GM18868 (cell line): ENCODE data around the gene LITAF.
"Not testable (repeated sequence)": the region's sequence is repeated elsewhere in the genome, so short reads cannot be mapped to it uniquely, and the experiment has no call there.

Source experiments
- ATAC-seq: cut with Tn5 transposase; IDR thresholded peaks from one replicate; pipeline ENCODE4 v1.9.1; 2021; ENCODE audit warnings: mild to moderate bottlenecking, moderate library complexity; ENCODE audit not compliant: unreplicated experiment

LITAF gene

DNA sequence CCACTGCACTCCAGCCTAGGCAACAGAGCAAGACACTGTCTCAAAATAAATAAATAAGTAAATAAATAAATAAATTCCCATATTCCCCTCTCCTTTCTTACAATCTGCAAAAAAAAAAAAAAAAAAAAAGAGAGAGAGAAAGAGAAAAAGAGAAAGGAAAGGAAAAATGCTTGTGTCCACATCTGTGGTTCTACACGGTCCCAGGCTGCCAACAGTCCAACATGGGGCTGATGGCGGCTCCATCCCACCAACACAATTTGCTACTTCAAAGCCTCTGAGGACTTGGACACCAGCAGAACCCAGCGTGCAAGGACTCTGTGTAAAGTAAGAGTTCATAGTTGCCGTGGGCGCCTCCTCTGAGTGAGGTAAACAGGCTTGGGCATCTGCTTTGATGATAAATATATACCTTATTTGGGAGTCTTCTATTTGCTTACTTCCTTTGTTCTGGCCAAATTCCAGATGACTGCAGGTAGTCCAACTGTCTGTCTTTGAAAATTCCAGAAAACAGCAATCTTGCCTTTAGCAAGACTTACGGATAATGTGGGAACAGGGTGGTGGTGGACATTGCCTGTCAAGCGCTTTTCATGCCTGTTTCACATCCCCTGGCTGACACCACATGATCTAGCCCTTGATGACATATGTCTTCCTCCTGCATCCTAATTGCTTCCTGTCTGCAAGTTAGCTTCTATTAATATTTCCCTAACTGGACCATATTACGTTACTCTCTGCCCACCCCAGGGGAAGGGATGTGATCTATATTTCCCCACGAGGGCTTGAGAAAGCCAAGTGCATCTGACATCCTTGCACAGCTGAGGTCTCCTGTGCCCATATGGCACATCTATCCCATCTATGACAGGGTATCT lies 10.1 kb downstream of the LITAF start:
- ATAC-seq, result peak; percentile 61

DNA sequence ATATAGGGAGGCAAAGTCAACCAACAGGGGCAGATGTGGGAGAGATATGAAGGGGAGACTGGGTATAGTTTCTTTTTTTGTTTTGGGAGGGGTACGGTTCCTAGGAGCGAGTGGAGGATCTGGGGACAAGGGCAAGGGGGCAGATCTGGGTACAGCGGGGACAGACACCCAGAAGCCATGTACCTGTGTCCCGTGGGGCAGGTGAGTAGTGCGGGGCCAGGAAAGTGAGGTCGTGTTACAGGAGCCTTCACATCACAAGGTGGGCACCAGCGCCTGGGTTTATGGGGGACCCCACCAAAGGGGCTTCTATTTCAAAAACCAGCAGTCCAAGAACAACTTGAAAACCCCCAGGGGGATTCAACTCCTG lies 11.5 kb downstream of the LITAF start:
- no peak for ATAC-seq

DNA sequence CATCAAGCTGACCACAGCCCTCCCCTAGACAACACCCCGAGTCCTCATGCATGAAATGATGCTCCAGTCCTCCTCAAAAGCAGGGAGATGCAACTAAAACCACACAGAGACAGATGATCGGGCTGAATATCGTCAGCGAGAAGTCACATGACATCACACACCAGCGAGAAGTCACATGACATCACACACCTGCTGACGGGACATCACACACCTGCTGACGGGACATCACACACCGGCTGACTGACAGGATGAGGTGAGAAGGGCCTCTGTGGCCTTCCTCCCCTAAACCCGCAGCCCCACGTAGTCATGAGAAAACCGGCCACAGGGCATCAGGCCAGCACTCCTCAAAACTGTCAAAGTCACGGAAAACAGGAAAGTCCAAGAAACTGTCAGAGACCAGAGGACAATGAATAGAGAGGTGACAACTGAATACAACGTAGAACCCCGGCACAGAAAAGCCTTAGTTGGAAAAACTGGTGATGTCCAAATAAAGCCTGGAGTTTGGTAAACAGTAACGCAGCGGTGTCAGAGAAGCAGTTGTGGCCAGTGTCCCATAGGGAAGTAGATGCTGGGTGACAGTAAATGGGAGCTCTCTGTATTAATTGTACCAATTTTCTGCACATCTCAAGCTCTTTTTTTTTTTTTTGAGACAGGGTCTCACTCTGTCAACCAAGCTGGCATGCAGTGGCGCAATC lies 14.3 kb downstream of the LITAF start:
- ATAC-seq, result no peak

DNA sequence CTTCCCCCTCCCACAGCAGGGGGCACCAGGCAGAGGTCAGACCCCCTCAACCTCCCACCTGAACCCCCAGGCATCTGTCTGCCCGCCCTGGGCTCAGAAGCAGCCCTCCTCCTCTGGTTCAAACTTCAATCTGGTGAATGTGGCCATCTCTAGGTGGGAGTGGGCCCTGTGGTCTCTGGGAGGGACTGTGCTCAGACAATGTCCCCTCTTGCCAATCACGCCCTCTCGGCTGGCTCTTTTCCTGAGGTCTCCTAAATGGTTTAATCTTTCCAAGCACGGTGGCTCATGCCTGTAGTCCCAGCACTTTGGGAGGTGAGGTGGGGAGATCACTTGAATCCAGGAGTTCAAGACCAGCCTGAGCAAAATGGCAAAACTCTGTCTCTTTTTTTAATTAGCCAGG lies 15.2 kb downstream of the LITAF start:
- ATAC-seq, result no peak

DNA sequence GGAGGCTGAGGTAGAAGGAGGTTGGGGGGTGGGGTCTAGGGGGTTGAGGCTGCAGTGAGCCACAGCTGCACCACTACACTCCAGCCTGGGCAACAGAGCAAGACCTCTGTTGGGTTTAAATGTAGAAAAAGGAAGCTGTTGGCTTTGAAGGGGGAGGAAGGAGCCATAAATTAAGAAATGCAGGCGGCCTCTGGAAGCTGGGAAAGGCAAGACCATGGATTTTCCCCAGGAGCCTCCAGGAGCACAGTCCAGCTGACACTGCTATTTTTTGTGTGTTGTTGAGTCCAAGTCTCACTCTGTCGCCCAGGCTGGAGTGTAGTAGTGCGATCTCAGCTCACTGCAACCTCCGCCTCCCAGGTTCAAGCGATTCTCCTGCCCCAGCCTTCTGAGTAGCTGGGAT lies 15.9 kb downstream of the LITAF start:
- no peak for ATAC-seq

DNA sequence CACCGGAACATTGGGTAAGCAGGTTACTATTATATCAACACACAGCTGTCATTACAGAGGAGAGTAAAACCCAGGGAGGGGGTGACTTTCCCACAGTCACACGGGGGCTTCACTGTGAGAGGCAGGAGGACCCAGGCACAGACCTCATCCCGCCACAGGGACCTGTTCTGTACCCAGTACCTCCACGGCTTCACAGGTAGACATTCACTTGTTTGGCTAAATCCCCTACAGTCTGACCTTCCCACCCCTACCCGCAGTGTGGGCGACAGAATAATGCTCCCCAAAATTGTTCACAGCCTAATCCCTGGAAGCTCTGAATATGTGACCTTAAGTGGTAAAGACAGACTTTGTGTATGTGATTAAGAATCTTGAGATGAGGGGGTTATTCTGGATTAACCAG lies 16.5 kb downstream of the LITAF start:
- no peak for ATAC-seq

DNA sequence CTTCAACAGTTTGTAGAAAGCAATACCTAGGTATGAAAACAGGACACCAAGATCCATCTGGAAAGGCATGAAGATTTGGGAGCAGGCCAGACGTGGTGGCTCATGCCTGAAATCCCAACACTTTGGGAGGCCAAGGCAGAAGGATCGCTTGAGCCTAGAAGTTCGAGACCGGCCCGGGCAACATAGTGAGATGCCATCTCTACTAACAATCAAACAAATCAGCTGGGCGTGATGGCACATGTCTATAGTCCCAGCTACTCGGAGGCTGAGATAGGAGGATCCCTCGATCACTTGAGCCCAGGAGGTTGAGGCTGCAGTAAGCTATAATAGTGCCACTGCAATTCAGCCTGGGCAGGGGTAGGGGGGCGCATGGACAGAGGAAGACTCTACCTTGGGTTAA lies 20.3 kb downstream of the LITAF start:
- no peak for ATAC-seq

DNA sequence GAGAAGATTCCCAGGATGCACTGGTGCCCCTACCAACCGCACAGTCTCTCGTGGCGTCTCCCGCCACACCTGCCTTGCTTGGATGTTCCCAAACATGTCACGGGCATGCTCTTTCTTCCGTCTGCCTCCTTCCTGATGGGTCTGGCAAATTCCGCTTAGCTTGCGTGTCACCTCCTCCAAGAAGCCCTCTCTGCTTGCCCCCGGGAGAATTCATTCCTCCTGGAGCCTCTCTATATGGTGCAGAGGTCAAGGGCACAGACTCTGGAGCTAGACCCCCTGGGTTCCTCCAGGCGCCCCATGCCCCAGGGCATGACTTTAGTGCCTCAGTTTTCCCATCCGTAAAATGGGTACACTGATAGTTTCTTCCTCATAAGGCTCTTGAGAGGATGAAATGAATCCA lies 21.1 kb downstream of the LITAF start:
- no peak for ATAC-seq

DNA sequence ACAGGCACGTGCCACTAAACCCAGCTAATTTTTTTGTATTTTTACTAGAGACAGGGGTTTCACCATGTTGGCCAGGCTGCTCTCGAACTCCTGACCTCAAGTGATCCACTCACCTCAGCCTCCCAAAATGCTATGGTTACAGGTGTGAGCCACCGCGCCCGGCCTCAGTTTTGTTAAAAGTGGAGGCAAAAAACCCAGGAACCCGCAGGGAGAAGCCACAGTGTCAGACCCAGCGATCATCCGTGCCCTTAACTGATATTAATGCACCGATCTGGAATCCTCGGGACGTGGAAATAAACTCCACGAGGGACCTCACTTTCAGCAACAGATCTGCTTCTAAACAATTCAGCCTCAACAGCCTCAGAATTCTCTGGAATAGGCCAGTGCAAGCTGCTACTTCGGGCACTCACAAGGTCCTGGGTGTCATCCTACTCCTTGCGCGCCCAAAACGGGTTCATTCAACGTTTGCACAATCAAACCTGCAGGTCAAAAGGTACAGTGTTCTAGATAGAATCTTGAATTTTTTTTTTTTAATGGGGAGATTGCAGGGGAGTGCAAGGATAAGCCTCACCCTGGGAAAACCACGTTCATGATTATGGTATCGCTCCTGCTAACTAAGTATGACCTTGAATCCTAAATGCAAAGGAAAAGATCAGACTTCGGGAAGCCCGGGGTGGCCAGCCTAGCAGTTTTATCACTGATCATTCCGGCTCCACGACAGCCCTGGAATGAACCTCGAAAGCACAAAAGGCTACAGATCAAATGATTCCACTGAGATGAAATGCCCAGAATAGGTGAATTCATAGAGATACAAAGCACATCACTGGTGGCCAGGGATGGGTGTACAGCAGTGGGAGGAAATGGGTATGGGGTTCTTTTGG lies 22.4 kb downstream of the LITAF start:
- no peak for ATAC-seq

DNA sequence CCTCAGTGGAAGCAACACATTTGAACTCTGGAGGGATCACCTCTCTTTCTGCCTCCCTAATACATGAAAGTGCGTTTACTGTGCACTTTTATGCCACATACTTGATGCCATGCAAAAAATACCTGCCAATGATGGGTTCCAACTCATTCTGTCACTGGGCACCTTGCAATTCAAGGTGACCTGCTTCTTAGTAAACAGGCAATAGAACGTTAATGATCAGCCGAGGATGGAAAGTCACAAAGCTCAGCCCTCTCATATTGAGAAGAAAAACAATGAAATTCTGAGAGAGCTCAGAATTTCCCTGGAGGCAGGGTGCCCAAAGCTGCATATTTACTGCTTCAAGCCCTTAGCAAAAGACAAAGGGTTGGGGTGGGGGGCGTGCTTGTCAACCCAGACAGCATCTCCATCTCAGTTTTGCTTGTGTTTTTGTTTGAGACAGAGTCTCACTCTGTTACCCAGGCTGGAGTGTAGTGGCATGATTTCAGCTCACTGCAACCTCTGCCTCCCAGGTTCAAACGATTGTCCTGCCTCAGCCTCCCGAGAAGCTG lies 23.2 kb downstream of the LITAF start:
- ATAC-seq, result no peak

DNA sequence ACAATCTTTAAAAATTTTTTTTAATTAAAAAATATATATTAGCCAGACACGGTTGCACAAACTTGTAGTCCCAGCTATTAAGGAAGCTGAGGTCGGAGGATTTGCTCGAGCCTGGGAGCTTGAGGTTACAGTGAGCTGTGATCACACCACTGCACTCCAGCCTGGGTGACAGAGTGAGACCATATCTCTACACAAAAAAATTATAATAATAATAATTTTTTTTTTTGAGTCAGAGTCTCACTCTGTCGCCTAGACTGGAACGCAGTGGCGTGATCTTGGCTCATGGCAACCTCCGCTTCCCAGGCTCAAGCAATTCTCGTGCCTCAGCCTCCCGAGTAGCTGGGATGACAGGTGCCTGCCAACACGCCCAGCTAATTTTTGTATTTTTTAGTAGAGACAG lies 23.8 kb downstream of the LITAF start:
- ATAC-seq, result no peak

DNA sequence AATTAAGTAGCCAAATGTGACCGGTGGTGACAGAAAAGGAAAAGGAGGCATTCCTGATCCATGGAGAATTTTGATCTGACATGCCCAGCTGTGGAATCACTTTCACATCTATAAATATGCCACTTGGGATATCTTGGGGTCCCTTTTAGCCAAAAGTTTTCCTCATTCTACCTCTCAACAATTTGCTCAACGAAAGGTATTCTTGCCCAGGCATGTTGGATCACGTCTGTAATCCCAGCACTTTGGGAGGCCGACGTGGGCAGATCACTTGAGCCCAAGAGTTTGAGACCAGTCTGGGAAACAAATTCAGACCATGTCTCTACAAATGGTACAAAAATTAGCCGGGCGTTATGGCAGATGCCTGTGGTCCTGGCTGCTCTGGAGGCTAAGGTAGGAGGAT lies 24.3 kb downstream of the LITAF start:
- no peak for ATAC-seq

DNA sequence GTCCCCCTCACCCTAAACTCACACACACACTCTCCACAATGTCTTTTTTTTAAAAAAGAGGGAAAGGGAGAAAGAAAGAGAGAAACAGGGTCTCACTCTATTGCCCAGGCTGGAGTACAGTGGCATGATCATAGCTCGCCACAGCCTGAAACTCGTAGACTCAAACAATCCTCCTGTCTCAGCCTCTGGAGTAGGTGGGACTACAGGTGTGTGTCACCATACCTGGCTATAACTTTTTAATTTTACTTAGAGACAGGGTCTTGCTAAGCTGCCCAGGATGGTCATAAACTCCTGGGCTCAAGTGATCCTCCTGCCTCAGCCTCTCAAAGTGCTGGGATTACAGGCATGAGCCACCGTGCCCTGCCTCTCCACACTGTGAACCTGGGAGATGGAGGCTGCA lies 24.9 kb downstream of the LITAF start:
- ATAC-seq, result no peak

DNA sequence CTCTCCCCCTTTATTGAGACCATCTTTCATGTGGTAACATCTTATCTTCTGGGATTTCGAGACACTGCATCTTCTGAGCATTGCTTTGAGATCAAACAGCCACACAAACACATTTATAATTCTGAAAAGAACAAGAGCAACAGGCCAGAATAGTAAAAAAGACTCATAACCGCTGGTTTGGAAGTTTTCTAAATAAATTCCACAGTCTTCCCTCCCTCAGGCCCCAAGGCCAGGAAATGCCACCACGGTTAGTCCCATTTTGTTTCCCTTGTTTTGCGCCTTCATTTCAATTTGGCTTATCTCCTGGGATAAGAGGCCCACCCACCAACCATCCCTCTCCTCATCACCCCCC lies 25.3 kb downstream of the LITAF start:
- ATAC-seq, result no peak

DNA sequence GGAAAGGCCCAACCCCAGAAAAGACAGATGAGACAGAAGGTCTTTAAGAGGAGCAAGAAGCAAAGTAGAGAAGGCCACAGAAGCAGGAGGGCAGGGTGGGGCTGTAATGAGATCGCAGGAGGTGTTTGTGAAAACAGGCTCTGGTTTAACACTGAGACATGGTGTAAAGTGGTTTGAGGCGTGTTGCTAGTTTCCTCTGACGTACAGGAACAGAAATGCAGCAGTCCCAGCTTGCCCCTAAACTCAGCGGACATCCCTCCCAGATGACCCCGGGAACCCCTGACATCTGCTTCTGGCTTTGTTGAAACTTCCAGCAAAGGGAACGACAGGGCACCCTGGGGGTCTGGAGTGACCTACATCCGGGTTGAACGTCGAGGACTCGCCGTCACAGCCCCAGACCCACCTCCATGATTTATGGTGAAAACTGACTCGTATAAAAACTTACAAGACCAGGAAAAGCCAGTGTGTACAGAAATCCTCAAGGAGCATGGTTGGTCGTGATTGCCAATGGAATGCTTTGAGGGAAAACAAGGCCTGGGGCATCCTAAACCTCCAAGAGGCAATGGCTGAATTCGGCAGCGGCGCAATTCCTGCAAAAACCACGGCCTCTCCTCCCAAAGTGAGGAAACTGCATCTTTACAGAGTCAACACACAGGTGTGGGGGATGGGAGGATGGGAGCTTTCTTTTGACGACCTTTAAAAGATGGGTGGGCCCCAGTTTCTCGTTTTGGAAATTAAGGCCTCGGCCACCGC lies 25.8 kb downstream of the LITAF start:
- ATAC-seq, result no peak

DNA sequence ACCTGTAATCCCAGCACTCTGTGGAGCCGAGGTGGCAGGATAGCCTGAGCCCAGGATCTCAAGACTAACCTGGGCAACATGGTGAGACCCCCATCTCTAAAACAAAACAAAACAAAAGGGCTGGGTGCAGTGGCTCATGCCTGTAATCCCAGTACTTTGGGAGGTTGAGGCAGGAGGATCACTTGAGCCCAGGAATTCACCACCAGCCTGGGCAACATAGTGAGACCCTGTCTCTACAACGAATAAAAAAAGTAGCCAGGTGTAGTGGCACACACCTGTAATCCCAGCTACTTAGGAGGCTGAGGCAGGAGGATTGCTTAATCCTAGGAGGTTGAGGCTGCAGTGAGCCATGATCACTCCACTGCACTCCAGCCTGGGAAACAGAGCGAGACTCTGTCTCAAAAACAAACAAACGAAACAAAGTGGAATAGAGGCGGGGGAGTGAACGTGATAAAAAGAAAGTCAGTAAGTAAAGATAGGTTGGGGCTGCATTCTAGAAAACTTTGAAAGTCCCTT lies 28.4 kb downstream of the LITAF start:
- ATAC-seq, result not testable (repeated sequence)

DNA sequence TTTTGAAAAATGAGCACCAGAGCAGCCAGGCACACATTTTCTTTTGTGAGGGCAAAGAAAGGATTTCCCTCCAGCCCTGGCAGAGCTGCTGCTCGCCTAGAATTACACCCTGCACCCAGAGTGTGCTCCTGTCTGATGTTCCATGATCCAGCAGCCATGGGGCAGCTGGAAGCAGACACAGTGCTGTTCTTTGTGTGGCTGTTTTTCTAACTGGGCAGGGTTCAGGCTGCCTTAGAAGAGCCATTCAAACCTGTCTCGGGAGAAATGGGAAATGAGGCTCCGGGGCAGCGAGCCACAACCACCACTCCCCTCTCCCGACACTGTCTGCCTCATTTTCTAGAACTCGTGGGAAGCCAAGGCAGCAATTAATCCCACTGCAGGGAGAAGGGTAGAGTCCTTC lies 28.9 kb downstream of the LITAF start:
- ATAC-seq, result no peak

DNA sequence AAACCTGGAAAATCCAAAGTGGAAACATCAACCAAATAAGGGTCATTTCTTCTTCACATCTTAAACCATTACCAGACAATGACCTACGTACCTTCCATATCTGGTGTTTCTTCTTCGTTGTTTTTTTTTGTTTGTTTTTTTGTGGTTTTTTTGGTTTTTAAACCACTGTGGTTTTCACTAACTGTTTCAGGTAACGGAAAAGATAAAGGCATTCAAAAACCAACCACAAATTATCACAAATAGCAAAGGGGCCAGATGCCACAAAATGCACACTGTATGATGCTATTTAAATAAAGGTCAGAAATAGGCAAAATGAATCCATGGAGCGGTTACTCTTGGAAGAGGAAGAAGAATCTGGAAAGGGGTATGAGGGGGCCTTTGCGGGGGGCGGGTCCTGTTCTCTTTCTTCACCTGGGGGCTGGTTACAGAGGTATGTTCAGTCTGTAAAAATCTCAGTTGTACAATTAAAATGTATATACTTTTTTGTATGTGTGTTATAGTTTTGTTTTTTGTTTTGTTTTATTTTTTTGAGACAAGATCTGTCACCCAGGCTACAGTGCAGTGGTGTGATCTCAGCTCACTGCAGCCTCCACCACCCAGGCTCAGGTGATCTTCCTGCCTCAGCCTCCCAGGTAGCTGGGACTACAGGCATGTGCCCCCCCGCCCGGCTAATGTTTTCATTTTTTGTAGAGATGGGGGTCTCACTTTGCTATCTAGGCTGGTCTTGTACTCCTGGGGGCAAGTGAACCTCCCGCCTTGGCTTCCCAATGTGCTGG lies 29.6 kb downstream of the LITAF start:
- ATAC-seq, result no peak

DNA sequence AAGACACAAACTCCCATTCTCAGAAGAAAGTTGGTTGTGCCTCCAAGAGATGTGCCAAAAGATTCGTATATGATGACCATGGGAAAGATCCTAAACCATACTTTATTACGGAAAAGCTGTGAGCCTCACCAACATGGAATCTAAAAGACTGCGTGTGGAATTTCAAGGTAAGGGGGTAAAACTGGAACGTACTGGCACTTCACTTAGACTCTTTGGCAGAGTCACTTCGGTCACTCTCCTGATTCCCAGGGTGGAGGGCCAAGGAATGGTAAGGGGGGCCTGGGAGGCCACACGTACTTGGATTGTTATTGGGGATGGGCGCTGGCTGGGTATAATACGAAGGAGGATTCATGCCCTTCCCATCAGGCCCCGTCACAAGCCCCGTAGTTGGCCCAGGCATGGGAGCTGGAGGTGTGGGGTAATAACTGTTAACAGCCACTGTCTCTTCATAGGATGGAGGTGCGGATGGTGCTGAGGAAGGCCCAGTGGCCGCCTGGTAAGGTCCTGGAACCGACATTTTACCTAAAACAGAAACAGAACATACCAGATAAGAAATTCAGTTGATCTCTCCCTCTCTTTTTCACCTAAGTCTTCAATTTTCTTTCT lies 30.4 kb downstream of the LITAF start:
- no peak for ATAC-seq
